HEK293 (cell line): ENCODE data around the gene SPDYE4.

ENCODE experiments used
- CTCF ChIA-PET: fragments of 350-600 bp; formaldehyde crosslinking; extraction: SDS; loops from one replicate; lab custom pipeline; 2021; ENCODE audit warnings: antibody characterized with exemption; lab: Yijun Ruan, JAX
- POLR2A ChIA-PET: fragments of 300-600 bp; formaldehyde crosslinking; extraction: SDS; loops from one replicate; lab custom pipeline; 2020; ENCODE audit warnings: antibody characterized with exemption, inconsistent platforms; lab: Yijun Ruan, JAX
- H3K27ac ChIP-seq: fragments of 200-500 bp; sonication (Bioruptor generic); 2 replicates; pipeline ENCODE4 v1.5.1; 2014; ENCODE audit warnings: low read depth, low read length, control low read depth, inconsistent platforms; ENCODE audit errors: extremely low read depth
- H3K36me3 ChIP-seq, 2 experiments: fragments of 200-500 bp in 1 of 2; sonication (Bioruptor generic) in 1 of 2; 1 replicate in 1 of 2; 2 replicates in 1 of 2; pipeline ENCODE4 v1.5.1; 2014 to 2017; ENCODE audit warnings: inconsistent platforms in 2 of 2, low read length in 2 of 2; ENCODE audit not compliant: control insufficient read depth in 2 of 2, insufficient read depth in 1 of 2
- H3K4me1 ChIP-seq: fragments of 200-500 bp; sonication (Bioruptor generic); 2 replicates; pipeline ENCODE4 v1.5.1; 2014; ENCODE audit warnings: mild to moderate bottlenecking, low read length, inconsistent platforms; ENCODE audit not compliant: control insufficient read depth, insufficient read depth
- H3K4me3 ChIP-seq: 2 replicates; pipeline ENCODE4 v1.5.1; 2011; ENCODE audit warnings: low read depth, mild to moderate bottlenecking, control low read depth, low read length, moderate library complexity
- H3K9me3 ChIP-seq: fragments of 200-500 bp; sonication (Bioruptor generic); 2 replicates; pipeline ENCODE4 v1.5.1; 2014; ENCODE audit warnings: low read depth, low read length, inconsistent platforms; ENCODE audit not compliant: control insufficient read depth, insufficient read depth
- GLI4 ChIP-seq: fragments of 450-650 bp; formaldehyde crosslinking; IDR thresholded peaks from 2 replicates; pipeline ENCODE4 v1.5.1; 2016; ENCODE audit warnings: missing biosample characterization, missing genetic modification characterization
- IKZF3 ChIP-seq: fragments of 450-650 bp; IDR thresholded peaks from 2 replicates; pipeline ENCODE4 v1.5.0; 2018; ENCODE audit warnings: missing biosample characterization, mild to moderate bottlenecking, missing genetic modification characterization, moderate library complexity
- MZF1 ChIP-seq: fragments of 450-650 bp; formaldehyde crosslinking; IDR thresholded peaks from 2 replicates; pipeline ENCODE4 v1.5.1; 2017; ENCODE audit warnings: missing biosample characterization, missing genetic modification characterization, borderline replicate concordance
- REPIN1 ChIP-seq: fragments of 450-650 bp; formaldehyde crosslinking; IDR thresholded peaks from 2 replicates; pipeline ENCODE4 v1.5.1; 2017; ENCODE audit warnings: missing biosample characterization, missing genetic modification characterization, low read depth
- ZBTB11 ChIP-seq: fragments of 450-650 bp; formaldehyde crosslinking; conservative IDR thresholded peaks from 2 replicates; pipeline ENCODE4 v1.5.1; 2016; ENCODE audit warnings: low read depth, missing biosample characterization, missing genetic modification characterization
- ZFHX2 ChIP-seq: fragments of 450-650 bp; formaldehyde crosslinking; conservative IDR thresholded peaks from 2 replicates; pipeline ENCODE4 v1.5.1; 2016; ENCODE audit warnings: missing biosample characterization, missing genetic modification characterization
- ZFP3 ChIP-seq: fragments of 450-650 bp; formaldehyde crosslinking; IDR thresholded peaks from 2 replicates; pipeline ENCODE4 v1.5.1; 2016; ENCODE audit warnings: low read depth, missing biosample characterization, missing genetic modification characterization
- ZNF175 ChIP-seq: fragments of 450-650 bp; formaldehyde crosslinking; IDR thresholded peaks from 2 replicates; pipeline ENCODE4 v1.5.1; 2016; ENCODE audit warnings: missing biosample characterization, missing genetic modification characterization
- ZNF24 ChIP-seq: fragments of 450-650 bp; formaldehyde crosslinking; IDR thresholded peaks from 2 replicates; pipeline ENCODE4 v1.5.1; 2016; ENCODE audit warnings: missing biosample characterization, missing genetic modification characterization
- ZNF248 ChIP-seq: fragments of 450-650 bp; formaldehyde crosslinking; IDR thresholded peaks from 2 replicates; pipeline ENCODE4 v1.5.1; 2017; ENCODE audit warnings: missing biosample characterization, missing genetic modification characterization
- ZNF280D ChIP-seq: fragments of 450-650 bp; formaldehyde crosslinking; IDR thresholded peaks from 2 replicates; pipeline ENCODE4 v1.5.1; 2016; ENCODE audit warnings: missing biosample characterization, missing genetic modification characterization
- ZNF292 ChIP-seq: fragments of 450-650 bp; formaldehyde crosslinking; IDR thresholded peaks from 2 replicates; pipeline ENCODE4 v1.5.1; 2016; ENCODE audit warnings: low read depth, missing biosample characterization, missing genetic modification characterization, borderline replicate concordance
- ZNF335 ChIP-seq: fragments of 450-650 bp; formaldehyde crosslinking; conservative IDR thresholded peaks from 2 replicates; pipeline ENCODE4 v1.5.1; 2016; ENCODE audit warnings: missing biosample characterization, missing genetic modification characterization
- ZNF571 ChIP-seq: fragments of 450-650 bp; formaldehyde crosslinking; IDR thresholded peaks from 2 replicates; pipeline ENCODE4 v1.5.0; 2017; ENCODE audit warnings: missing biosample characterization, missing genetic modification characterization
- ZNF580 ChIP-seq: fragments of 450-650 bp; formaldehyde crosslinking; IDR thresholded peaks from 2 replicates; pipeline ENCODE4 v1.5.1; 2016; ENCODE audit warnings: missing biosample characterization, missing genetic modification characterization
- ZNF610 ChIP-seq: fragments of 450-650 bp; formaldehyde crosslinking; IDR thresholded peaks from 2 replicates; pipeline ENCODE4 v1.5.1; 2016; ENCODE audit warnings: missing biosample characterization, missing genetic modification characterization, borderline replicate concordance
- ZNF677 ChIP-seq: fragments of 450-650 bp; IDR thresholded peaks from 2 replicates; pipeline ENCODE4 v1.5.0; 2018; ENCODE audit warnings: missing biosample characterization, mild to moderate bottlenecking, missing genetic modification characterization, moderate library complexity
- ZNF776 ChIP-seq: fragments of 450-650 bp; formaldehyde crosslinking; IDR thresholded peaks from 2 replicates; pipeline ENCODE4 v1.5.0; 2017; ENCODE audit warnings: missing biosample characterization, missing genetic modification characterization, borderline replicate concordance

The SPDYE4 gene

GRCh38 chr17:8781776-8782175 is 23.4 kb upstream of the SPDYE4 start:
- H3K9me3 ChIP-seq = no peaks in the 10 kb centered on the region; the same call in 1 of the 2 replicates
- no peaks in the 10 kb centered on the region for H3K36me3 ChIP-seq
- H3K27ac ChIP-seq = no peak overlapping the region
- H3K4me3 ChIP-seq = no peak overlapping the region
- no peaks in the 10 kb centered on the region for H3K4me1 ChIP-seq
- POLR2A ChIA-PET = no interaction called here
- CTCF ChIA-PET = interaction anchor here (1.1 kb wide), 1 partner anchor 663 kb away, joined by 3 read pairs; no protein-coding TSS in a partner anchor
- TF ChIP-seq GLI4 (tag by site-specific recombination) (no peak), ZNF248 (tag by site-specific recombination) (no peak), ZFP3 (tag by site-specific recombination) (no peak), ZNF175 (tag by site-specific recombination) (no peak), ZNF292 (tag by site-specific recombination) (no peak), ZNF571 (tag by site-specific recombination) (no peak), ZNF776 (no peak)

- no peak for TF ChIP-seq REPIN1 (tag by site-specific recombination)
- TF ChIP-seq ZBTB11 (tag by site-specific recombination) = no peak
- no peak for TF ChIP-seq ZNF335
- 0 out of 2 replicates have a peak, but pooled peaks have one; percentile 9 for TF ChIP-seq ZNF677 (tag by site-specific recombination)
- no peak for TF ChIP-seq MZF1
- ChIA-PET CTCF (interaction anchor here (0.7 to 6.6 kb wide), 7 partner anchors 9 to 561 kb away, joined by 3 to 72 read pairs (median 5); no protein-coding TSS in a partner anchor), POLR2A (no interaction called here)
- H3K4me3 ChIP-seq = no peak overlapping the region
- H3K4me1 ChIP-seq = no peaks in the 10 kb centered on the region
- no peaks in the 10 kb centered on the region for H3K36me3 ChIP-seq
- H3K9me3 ChIP-seq = no peaks in the 10 kb centered on the region; the same call in 1 of the 2 replicates
- H3K27ac ChIP-seq = no peak overlapping the region
Measured at GRCh38 chr17:8776881-8777280, 18.5 kb upstream of the SPDYE4 start.

- ChIA-PET CTCF (interaction anchor here (0.6 to 6.6 kb wide), 10 partner anchors 9 to 561 kb away, joined by 3 to 72 read pairs (median 5); no protein-coding TSS in a partner anchor), POLR2A (no interaction called here)
- H3K4me3 ChIP-seq = no peak overlapping the region
- no peaks in the 10 kb centered on the region for H3K4me1 ChIP-seq
- no peak overlapping the region for H3K27ac ChIP-seq
- H3K9me3 ChIP-seq = no peaks in the 10 kb centered on the region
- H3K36me3 ChIP-seq = no peaks in the 10 kb centered on the region
- 0 out of 2 replicates have a peak, but pooled peaks have one; percentile 31 for TF ChIP-seq ZNF335
- TF ChIP-seq ZNF571 (tag by site-specific recombination) = no peak
Measured at GRCh38 chr17:8776248-8776647, 17.9 kb upstream of the SPDYE4 start.

- TF ChIP-seq ZNF610 (tag by site-specific recombination) (no peak), ZNF580 (tag by site-specific recombination) (no peak), ZNF24 (tag by site-specific recombination) (no peak), ZFHX2 (no peak), IKZF3 (tag by site-specific recombination) (no peak), ZNF280D (tag by site-specific recombination) (no peak)
- TF ChIP-seq, all 188 proteins: peak for 0
- ChIA-PET POLR2A (no interaction called here), CTCF (interaction anchor here (1.3 to 3.5 kb wide), 3 partner anchors 9 to 20 kb away, joined by 6 to 17 read pairs (median 6); no protein-coding TSS in a partner anchor)
- Histone ChIP-seq H3K4me1 (no peaks in the 10 kb centered on the region), H3K27ac (no peak overlapping the region), H3K4me3 (no peak overlapping the region), H3K9me3 (peaks cover 2% of the 10 kb centered on the region; the same call in 1 of the 2 replicates), H3K36me3 (no peaks in the 10 kb centered on the region)
Measured at GRCh38 chr17:8766731-8767130, 8.4 kb upstream of the SPDYE4 start.
